ENCODE data around the gene ARHGAP26. TPM values are rescaled to one million over a fixed set of nuclear protein-coding genes. Genes with fewer than 3 reads are reported as not detected.
A peak's percentile ranks its signal among the peaks of the same experiment; 100 is the strongest.

The ARHGAP26 gene
- total RNA-seq, 1 experiment from 2014 or later: 5.5 TPM

DNA sequence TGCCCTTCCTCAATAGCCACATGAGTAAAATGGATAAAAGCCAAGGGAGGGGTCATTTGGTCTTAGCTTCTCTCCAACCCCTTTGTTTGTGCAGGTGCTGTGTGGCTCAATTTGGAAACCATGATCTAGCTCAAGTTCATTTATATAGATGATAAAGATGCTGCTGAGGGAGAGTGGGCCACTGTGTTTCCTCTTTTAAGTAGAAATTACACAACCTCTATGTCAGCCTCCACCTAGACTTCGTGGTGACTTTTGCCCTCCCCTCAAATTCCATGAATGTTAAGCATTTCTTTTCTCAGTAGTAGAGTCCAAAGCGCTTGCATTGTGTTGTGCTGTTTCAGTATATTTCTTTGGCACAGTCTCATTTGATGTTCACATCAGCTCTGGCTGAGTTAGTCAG, 241.4 kb downstream of the ARHGAP26 start:
- DNase-seq (ENCODE audit: low read depth): peak; percentile 33

DNA sequence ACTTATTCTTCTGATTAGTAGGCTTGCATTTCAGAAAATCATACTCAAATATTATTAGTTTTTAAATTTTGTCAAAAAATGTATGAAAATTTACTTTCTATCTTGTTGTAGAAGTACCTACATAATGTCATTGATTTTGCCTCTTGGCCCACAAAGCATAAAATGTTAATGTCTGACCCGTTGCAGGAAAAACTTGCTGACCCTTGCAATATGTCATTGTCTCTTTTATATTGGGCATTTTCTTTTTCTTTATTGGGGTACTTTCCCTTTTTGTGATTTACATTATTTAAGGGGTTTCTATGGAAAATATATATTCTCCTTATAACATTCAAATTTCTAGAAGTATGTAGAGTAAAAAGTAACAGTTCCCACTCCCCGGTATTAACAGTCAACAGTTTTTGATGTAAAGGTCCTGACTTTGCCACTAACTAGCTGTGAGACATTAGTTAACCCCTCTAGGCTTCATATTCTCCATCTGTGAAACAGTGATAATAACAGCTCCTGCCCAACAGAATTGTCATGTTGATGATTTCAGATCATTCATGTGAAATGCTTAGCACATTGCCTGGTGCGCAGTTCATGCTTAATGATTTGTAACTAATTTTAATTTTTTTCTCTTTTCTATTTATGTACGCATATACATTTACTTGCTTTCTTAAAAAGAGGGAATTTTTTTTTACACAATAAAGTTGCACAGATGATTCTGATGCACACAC, 243.2 kb downstream of the ARHGAP26 start:
- no peak for DNase-seq (ENCODE audit: low read depth)

DNA sequence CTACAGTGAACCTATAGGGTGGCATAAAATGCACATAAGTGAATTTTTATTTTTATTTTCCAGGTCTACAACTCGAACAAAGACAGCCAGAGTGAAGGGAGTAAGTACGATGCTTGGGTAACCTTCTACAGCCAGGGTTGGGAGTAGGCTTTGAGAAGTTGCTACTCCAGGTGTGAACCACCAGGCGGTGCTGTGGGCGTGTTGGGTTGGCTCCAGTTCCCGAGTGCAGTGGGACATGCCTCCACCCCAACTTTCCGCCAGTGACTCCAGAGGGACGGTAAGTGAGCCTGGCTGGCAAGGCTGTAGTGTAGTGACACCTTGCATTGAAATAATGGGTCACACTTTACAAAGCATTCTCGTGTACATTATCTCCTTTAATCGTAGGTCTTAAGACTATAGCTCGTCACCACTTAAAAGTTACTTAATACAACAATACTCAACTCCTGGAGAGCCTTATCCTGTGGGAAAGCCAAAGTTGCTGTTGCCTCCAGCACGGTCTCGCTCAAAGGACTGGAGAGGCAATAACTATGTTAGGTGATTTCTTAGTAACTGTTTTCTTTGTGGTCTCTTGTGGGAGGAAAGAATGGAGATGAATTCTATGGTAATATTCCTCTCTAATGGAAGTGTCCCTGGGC, 244.0 kb downstream of the ARHGAP26 start:
- no peak for DNase-seq (ENCODE audit: low read depth)

DNA sequence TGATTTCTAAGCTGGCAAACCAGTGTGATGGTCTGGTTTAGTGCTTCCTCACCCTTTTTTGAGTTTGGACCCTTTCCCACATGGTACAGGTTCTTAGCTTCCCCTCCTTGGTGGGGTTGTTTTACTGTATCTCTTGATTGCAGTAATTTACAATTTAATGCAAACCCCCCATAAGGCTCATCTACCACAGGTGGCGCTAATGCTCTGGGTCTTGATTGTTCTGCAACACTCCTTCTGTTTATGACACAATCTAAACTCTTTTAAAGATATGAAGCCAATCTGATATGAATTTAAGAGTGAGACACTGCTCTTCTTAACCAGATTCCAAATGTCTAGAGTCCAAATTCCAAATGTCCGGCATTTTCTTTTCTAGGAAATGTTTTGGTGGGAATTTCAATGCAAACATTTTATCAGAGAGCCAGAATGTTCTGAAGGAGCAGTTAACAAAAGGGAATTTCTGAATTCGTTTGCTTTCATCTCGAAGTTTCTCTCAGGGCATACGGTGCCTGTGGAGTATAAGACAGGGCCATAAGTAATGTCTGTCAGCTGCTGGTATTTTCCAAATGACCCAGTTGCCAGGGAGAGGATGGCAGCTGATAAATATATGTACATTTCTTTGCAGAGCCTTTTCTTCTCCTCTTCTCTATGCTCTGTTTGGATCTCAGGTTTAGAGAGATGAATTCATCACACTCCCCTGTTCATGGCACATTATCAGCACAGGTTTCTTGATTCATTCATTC, 246.8 kb downstream of the ARHGAP26 start:
- DNase-seq (ENCODE audit: low read depth): peak; percentile 59

DNA sequence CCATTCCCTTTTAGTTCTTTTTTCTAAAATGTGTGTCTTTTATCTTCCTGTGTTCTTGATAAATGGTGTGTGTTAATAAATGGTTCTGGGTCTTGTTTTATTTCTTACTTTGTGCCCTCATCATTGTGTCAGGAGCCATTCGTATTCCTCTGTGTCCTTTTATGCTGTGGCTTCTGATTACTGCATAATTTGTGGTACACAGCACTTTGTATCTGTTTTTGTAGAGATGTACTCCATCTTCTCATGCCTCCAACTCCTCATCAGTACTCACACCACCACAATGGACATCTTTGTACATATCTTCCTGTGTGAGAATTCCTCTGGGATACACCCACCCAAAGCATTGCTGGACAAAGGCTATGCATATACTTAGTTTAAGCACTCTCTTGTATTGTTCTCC, 247.4 kb downstream of the ARHGAP26 start:
- no peak for DNase-seq (ENCODE audit: low read depth)

DNA sequence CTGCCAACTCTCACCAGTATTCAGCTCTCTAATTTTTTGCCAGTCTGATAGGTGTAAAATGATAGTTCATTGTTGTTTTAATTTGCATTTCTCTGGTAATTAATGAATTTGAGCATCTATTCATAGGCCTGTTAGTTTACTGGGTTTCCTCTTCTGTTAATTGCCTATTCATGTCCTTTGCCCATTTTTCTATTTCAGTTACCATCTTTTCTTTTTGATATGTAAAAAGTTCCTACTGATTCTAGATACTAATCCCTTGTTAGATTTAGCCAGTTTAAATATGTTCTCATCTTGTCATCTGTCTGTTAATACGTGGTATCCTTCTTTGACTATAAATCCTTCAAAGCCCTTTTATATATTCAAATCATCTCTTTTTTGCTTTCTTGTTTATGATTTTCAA, 247.8 kb downstream of the ARHGAP26 start:
- no peak for DNase-seq (ENCODE audit: low read depth)

DNA sequence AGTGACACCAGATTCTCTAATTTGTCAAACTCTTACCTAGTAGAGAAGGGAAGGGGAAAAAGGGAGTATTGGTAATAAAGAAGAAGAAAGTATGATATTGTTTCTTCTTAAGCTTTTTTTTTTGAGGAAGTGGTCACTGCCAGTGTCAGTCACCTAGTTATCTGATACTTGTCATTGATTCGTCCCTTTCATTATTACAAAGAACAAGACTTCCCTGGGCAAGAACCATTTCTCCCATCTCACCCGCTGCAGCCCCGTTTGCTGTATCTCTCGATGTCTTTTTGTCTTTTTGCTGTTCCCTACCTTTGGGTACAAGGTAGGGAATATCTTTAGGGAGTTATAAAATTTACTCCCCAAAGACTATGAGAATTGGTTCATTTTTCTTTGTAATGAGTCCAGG, 249.0 kb downstream of the ARHGAP26 start:
- no peak for DNase-seq (ENCODE audit: low read depth)

DNA sequence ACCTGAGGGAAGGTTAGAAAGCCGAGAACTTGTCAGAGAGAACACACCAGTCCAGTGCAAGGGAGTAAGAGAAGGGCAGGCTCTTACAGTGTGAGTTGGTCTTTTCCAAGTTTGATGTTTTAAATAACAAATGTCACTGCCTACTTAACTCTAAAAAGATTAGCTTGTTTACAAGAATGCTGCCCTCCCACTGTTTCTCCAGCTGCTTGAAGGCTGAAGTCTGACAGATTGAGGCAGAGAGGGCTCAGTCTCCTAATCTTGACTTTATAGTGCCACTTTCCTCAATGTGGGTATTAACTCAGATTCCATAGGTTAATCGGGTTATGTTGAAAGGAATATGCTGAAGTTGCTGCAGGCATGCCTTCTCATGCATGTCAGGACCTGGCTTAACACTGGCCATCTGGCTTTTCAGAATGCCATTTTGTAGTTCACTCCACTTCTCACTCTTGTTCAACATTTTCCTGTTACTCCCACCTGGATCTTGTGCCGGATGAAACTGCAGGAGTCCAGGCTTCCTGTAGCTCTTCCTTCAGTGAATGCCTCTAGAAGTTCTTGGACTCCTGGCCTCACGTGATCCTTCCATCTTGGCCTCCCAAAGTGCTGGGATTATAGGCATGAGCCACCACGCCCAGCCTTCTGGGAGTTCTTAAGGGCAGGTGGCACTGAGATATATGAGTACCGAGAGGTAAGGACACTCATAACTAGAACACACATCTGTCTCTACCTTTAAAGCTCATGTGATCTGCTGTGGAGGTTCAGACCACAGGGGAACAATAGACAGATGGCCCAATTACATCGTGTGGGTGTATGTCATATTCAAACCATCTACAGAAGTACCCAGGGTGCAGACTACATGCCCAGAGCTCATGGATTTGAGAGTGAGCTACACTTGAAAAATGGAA, 249.7 kb downstream of the ARHGAP26 start:
- DNase-seq (ENCODE audit: low read depth): no peak

DNA sequence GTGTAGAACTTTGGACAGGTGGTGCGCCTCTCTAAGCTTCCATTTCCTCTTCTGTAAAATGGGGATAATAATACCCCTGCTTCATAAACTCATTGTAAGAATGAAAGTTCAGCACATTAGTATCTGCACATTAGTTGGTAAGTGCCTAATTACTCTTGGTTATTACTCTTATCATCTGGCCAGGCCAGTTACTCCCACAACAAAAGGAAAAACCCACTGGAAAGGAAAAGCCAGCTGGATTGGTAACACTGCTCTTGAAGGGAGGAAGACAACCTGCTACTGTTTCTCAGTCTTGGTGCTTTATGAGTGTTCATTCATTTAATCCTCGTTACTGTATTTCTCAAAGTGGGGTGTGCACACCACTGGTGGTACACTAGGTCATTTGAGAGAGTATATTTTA, 251.4 kb downstream of the ARHGAP26 start:
- DNase-seq (ENCODE audit: low read depth): no peak

DNA sequence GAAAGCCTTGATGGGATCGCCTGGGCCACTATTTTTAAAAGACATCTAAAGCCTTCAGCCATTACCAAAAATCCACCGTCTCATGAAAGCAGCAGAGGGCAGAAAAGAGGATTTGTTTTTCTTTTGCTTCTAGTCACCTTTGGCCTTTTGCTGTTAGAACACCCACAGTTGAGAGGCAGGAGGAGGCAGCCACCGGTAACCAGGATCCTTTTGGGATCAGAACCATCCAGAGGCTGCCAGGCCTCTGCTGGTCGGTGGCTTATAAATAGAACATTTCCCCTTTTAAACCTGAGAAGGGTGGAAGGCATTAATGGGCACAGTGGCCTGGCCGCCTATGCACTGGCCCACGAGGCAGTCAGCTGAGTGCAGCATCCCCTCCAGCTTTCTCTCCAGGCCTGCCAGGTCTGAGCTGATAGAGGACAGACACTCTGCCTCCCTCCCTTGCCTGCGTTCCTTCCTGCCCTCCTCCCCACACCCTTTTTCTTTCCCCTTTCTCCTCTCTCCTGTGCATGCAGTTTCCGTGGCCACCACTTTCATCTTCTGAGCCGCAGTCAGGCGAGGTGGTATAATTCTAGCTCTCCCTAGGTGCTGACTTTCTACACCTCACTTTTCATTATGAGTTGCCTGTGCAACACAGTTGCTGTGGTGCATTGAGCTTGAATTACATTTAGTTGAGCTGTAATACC, 253.4 kb downstream of the ARHGAP26 start:
- peak; percentile 38 for DNase-seq (ENCODE audit: low read depth)

DNA sequence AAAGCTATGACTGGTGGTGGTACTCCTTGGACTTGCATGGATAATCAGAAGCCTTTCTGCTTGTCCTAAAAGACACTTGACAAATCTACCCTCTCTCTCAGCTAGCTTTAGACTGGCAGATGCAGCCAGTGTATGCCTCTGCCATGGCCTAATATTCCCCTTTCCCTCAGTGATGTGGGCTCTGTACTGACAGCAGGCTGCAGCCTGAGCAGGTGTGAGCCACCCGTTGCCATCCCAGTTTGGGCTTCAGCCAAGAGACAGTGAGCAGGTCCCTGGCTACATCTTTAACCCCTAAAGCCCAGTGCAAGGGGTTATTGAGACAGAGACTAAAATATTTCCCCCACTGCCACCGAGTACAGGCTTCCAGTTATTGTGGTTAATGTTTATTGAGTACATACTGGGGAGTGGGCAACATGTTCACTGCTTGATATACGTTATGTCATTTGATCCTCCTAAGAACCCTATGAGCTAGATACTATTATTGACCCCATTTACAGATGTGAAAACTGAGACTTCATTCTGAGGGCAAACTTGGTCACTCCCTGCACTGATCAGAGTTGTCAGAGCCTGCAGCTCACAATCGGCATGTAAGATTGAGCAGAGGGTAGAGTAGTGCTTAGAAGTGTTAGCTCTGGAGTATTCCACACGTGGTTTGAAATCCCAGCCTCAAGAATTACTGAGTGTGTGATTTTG, 254.2 kb downstream of the ARHGAP26 start:
- no peak for DNase-seq (ENCODE audit: low read depth)

DNA sequence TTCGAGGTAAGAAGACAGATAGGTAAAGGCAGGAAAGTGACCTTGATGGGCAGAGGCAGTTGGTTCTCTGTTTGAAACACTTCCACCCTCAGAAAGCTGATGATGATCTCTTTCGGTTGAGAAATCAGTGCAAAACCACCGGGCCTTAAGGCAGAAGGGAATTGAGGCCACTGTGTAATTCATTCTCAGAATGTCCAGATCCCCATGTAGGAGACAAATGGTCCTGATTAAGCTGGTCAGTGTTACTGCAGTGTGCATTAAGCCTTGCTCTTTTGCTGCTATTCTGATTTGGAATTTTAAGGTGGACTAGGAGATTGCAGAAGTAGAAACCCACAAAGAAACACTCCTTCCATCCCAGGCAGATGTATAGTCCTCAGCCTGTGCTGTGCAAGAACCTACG, 255.2 kb downstream of the ARHGAP26 start:
- no peak for DNase-seq (ENCODE audit: low read depth)

DNA sequence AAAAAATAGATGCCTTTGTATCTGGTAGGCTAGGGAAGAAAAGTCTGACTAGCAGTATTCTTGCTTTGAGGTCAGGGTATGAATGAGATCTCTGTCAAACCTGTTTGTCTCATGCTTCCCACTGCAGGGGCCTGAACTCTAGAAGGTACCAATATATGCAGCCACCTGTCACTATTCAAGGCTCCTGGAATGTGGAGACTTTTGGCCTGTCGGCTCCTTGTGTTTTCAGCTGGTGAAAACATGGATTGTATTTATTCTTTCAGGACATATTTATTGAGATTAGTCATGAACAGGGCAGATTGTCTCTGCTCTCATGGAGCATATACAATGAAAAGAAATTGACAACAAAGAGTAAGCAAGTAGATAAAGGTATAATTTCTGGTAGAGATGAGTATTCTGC, 255.8 kb downstream of the ARHGAP26 start:
- DNase-seq (ENCODE audit: low read depth): no peak

DNA sequence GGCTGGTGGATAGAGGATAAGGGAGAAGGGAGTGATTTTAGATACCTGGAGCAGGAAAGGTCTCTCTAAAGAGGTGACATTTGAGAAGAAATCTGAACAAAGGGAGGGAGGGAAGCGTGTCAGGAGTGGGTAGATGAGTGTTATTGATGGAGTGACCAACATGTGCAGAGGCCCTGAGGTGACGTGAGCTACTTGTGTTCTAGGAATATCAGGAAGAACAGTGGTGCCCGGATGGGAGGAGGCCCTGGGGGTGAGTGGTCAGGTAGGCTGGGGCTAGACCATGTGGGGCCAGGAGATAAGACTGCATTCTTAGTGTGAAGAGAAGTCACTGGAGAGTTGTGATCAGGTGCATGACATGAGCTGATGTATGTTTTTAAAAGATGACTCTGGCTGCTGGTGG, 256.2 kb downstream of the ARHGAP26 start:
- DNase-seq (ENCODE audit: low read depth): no peak

DNA sequence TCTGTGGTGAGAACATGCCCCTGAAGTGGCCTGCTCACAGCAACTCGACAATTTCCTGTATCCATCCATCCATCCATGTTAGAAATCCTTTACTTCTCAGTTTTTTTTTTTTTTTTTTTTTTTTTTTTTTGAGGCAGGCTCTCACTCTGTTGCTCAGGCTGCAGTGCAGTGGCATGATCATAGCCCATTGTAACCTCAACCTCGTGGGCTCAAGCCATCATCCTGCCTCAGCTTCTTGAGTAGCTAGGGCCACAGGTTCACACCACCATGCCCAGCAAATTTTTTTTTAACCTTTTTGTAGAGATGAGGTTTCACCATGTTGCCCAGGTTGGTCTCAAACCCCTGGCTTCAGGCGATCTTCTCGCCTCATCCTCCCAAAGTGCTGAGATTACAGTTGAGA, 259.1 kb downstream of the ARHGAP26 start:
- no peak for DNase-seq (ENCODE audit: low read depth)

DNA sequence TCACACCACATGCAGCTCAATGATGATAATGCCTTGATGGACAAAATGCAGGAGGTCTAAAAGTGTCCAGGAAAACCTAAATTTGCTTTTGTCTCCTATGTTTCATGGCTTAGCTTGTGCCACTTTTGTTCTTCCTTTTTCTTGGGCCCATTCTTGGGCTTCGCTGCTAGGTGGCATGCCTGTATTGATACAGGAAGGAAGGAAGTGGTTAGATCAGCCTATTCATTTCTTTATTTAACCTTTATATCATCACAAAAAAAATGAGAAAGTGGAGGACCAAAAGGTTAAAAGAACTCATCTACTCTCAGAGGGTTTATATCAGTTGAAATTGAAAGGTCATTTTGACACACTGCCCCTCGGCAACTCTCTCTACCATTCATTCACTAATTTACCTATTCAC, 260.2 kb downstream of the ARHGAP26 start:
- no peak for DNase-seq (ENCODE audit: low read depth)

DNA sequence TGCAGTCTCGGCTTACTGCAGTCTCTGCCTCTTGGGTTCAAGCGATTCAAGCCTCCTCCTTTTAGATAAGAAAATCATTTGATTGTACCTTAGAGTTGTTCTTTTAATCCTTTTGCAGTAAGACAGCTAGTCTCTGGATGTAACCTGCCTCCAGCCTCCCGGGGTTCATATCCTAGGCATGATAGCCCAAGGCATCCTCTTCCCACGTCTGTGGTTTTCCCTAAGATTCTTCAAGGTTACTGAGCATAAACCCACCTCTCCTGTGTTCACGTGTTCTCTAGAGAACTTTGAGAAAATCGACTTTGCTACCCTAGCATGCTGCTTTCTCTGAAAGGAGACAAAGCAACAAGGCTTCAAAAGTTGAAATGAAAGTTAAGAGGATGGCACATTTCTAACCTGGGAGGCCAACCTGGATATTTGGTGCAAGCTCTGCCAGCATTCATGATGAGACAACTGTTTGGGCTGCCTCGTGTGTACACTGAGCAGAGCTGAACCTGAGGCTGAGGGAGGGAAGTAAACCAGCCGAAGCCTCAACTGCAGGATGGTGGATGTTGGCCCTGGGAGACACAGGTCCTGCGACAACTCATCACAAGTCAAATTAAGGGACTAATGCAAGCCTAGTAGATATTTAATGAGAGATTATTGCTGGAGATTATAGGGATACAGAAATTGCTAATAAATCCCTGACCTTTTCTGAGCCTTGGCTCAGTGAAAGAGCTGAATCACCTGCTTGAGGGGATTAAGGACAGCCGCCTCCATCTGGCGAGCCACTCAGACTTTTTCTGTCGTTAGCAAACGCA, 261.8 kb downstream of the ARHGAP26 start:
- DNase-seq (ENCODE audit: low read depth): peak; percentile 55

DNA sequence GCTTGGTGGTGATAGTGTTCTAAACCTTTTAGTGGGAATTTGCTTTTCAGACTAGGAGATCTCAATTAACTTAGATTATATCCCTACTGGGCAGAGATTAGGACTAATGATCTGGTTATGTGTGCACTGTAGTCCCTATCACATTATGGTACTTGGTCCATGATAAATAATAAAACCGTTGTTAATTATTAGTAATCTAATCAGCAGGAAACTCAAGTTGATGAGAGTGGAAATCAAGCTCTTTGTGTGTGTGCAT, 262.3 kb downstream of the ARHGAP26 start:
- DNase-seq (ENCODE audit: low read depth): no peak

DNA sequence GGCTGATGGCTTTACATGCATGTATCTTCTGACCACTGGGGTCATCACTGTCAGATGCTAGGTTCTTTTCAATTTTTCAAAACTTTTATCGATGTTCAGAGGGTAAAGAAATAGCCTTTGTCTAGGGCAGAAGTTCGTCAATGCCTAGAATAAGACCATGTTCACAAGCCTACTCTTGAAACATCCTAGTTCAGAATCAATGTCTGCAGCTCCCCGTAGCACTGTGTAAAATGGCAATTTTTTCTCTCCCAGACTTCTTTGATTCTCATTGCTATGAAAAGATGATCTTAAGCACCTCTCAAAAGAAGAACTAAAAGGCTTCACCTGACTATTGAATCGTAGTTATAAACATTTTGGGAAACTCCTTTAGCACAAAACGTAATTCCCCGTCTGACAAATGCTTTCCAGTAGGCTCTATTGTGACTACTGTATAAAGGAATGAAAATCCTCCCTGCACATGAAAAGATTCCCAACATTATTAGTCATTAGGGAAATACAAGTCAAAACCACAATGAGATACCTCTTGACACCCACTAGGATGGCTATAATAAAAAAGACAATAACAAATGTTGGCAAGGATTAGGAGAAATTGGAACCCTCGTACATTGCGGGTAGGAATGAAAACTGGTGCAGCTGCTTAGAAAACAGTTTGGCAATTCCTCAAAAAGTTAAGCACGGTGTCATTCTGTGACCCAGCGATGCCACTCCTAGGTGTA, 263.5 kb downstream of the ARHGAP26 start:
- DNase-seq (ENCODE audit: low read depth): peak; percentile 95
